Endometrial microvascular endothelial cells (primary cell): Measurements from ENCODE around the gene CDK9. TPM values are rescaled to one million over a fixed set of nuclear protein-coding genes. Genes with fewer than 3 reads are reported as not detected.
"Not testable (repeated sequence)": the region's sequence is repeated elsewhere in the genome, so short reads cannot be mapped to it uniquely, and the experiment has no call there.

Source experiments
- in situ Hi-C: cut with HindIII; loops from 2 replicates; pipeline ENCODE4 v1.10.0; 2017; ENCODE audit warnings: low sequenced_read_pairs, low pct_unique_long_range_greater_than_20kb; ENCODE audit errors: inconsistent ontology term
- total RNA-seq: library from RNA; depleted of rRNA; stranded (reverse); fragments of >200 nt; gene quantifications from one replicate; pipeline ENCODE4 v1.2.3, GENCODE V29; 2015; ENCODE audit errors: inconsistent ontology term

Gene CDK9
- total RNA-seq, 1 donor from 2014 or later: 118 TPM

- in situ Hi-C loops: no loop called here
Observed at GRCh38 chr9:127776195-127776923, 9.5 kb upstream of the CDK9 start.

GRCh38 chr9:127776924-127777289, 8.9 kb upstream of the CDK9 start:
- in situ Hi-C loops: no loop called here

GRCh38 chr9:127777368-127777980, 8.4 kb upstream of the CDK9 start:
- in situ Hi-C loops: no loop called here

- in situ Hi-C loops: no loop called here
Observed at GRCh38 chr9:127778280-127779135, 7.3 kb upstream of the CDK9 start, which contains the start of gene SH2D3C. Gene SH2D3C (minus strand): TSS chr9:127778666. CDS start chr9:127778627, 39 bp downstream.

GRCh38 chr9:127779136-127779981, 6.5 kb upstream of the CDK9 start:
- in situ Hi-C loops: no loop called here

- in situ Hi-C loops: no loop called here
Observed at GRCh38 chr9:127780126-127780885, 5.5 kb upstream of the CDK9 start.

GRCh38 chr9:127780909-127781308, 4.9 kb upstream of the CDK9 start:
- in situ Hi-C loops: not testable (repeated sequence)

GRCh38 chr9:127781806-127782205, 4.0 kb upstream of the CDK9 start:
- in situ Hi-C loops: no loop called here

GRCh38 chr9:127783111-127784008, 2.5 kb upstream of the CDK9 start:
- in situ Hi-C loops: no loop called here

- in situ Hi-C loops: no loop called here
Observed at GRCh38 chr9:127785023-127785932, 556 bp upstream of the CDK9 start.

- in situ Hi-C loops: no loop called here
Observed at GRCh38 chr9:127786773-127787104, 905 bp downstream of the CDK9 start.

- in situ Hi-C loops: no loop called here
Observed at GRCh38 chr9:127788337-127789011, 2.6 kb downstream of the CDK9 start.

GRCh38 chr9:127789179-127789578, 3.3 kb downstream of the CDK9 start:
- in situ Hi-C loops: no loop called here

GRCh38 chr9:127790094-127790855, 4.4 kb downstream of the CDK9 start:
- in situ Hi-C loops: no loop called here

- in situ Hi-C loops: no loop called here
Observed at GRCh38 chr9:127791085-127791484, 5.3 kb downstream of the CDK9 start.
